Measurements from ENCODE around the gene RNF212. TPM values are rescaled to one million over a fixed set of nuclear protein-coding genes. Genes with fewer than 3 reads are reported as not detected.

Gene RNF212
- total and polyA plus RNA-seq, 2 experiments from 2014 or later: 17.0 to 20.6 TPM

DNA sequence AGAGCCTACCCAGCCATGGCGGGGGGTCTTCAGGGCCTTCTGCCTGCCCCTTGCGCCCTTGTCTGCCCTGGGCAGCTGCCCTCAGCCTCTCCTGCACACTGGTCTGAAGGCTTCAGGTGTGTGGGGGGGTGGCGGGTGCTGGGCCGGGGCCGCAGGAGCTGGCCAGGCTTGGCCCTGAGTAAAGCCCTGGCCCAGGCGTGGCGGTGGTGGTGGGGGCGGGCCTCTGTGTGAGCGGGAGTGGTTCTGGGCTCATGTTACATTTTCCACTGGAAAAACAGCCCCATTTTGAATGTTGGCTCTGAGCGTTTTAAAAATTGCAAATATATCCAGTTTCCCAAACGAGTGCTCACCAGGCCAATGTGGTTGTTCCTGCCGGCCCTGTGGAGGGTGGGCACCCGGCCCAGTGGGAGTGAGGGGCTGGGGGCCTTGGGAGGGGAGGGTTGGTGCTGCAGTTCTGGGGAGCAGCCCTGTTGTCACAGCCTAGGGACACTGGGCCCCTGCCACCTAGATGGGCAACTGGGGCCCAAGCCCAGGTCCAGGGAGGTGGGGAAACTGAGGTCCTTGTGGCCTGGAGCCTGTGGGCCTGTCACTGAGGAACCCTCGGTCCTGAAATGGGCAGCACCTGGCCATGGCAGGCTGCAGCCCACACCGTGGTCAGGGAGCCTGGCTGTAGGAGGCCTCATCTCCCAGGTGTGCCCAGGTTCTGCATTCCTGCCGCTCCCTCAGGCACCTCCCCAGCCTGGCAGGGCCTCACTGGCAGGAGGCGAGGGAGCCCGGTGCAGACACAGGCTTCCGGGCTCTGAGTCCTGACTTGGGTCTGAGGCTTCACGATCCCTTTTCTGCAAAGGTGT, 73.6 kb downstream of the RNF212 start:
- H3K27ac ChIP-seq (ENCODE audit: low read depth): no peak overlapping the region
- H3K4me3 ChIP-seq: no peak overlapping the region
- no peaks in the 10 kb centered on the region for H4K20me1 ChIP-seq (replicated peaks; ENCODE audit: insufficient read depth)
- H3K27me3 ChIP-seq (ENCODE audit: insufficient read depth): no peaks in the 10 kb centered on the region
- TF ChIP-seq ZNF331 (CRISPR knock-in tag; IDR thresholded peaks at IDR 0.05; ENCODE audit: low read depth) (no peak), NANOG (IDR thresholded peaks at IDR 0.05; ENCODE audit: borderline replicate concordance) (no peak), STAT1 (IDR thresholded peaks at IDR 0.05; ENCODE audit: unreplicated experiment) (no peak), ZNF114 (CRISPR knock-in tag; IDR thresholded peaks at IDR 0.05) (no peak), POLR2AphosphoS5 (IDR thresholded peaks at IDR 0.05; ENCODE audit: low read depth) (no peak), CREB1 (CRISPR knock-in tag; IDR thresholded peaks at IDR 0.05; ENCODE audit: low read depth) (no peak), EZH2 (IDR thresholded peaks at IDR 0.05; ENCODE audit: low read depth, unreplicated experiment) (no peak), JUNB (IDR thresholded peaks at IDR 0.05; ENCODE audit: unreplicated experiment) (no peak), EZH2phosphoT487 (IDR thresholded peaks at IDR 0.05; ENCODE audit: unreplicated experiment) (no peak)
- TF ChIP-seq, protein P1, sequence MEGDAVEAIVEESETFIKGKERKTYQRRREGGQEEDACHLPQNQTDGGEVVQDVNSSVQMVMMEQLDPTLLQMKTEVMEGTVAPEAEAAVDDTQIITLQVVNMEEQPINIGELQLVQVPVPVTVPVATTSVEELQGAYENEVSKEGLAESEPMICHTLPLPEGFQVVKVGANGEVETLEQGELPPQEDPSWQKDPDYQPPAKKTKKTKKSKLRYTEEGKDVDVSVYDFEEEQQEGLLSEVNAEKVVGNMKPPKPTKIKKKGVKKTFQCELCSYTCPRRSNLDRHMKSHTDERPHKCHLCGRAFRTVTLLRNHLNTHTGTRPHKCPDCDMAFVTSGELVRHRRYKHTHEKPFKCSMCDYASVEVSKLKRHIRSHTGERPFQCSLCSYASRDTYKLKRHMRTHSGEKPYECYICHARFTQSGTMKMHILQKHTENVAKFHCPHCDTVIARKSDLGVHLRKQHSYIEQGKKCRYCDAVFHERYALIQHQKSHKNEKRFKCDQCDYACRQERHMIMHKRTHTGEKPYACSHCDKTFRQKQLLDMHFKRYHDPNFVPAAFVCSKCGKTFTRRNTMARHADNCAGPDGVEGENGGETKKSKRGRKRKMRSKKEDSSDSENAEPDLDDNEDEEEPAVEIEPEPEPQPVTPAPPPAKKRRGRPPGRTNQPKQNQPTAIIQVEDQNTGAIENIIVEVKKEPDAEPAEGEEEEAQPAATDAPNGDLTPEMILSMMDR (conservative IDR thresholded peaks at IDR 0.05; ENCODE audit: low read depth in 2 of 2): no peak
- TF ChIP-seq, protein P2, sequence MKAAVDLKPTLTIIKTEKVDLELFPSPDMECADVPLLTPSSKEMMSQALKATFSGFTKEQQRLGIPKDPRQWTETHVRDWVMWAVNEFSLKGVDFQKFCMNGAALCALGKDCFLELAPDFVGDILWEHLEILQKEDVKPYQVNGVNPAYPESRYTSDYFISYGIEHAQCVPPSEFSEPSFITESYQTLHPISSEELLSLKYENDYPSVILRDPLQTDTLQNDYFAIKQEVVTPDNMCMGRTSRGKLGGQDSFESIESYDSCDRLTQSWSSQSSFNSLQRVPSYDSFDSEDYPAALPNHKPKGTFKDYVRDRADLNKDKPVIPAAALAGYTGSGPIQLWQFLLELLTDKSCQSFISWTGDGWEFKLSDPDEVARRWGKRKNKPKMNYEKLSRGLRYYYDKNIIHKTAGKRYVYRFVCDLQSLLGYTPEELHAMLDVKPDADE (IDR thresholded peaks at IDR 0.05): no peak
- TF ChIP-seq, protein P3, sequence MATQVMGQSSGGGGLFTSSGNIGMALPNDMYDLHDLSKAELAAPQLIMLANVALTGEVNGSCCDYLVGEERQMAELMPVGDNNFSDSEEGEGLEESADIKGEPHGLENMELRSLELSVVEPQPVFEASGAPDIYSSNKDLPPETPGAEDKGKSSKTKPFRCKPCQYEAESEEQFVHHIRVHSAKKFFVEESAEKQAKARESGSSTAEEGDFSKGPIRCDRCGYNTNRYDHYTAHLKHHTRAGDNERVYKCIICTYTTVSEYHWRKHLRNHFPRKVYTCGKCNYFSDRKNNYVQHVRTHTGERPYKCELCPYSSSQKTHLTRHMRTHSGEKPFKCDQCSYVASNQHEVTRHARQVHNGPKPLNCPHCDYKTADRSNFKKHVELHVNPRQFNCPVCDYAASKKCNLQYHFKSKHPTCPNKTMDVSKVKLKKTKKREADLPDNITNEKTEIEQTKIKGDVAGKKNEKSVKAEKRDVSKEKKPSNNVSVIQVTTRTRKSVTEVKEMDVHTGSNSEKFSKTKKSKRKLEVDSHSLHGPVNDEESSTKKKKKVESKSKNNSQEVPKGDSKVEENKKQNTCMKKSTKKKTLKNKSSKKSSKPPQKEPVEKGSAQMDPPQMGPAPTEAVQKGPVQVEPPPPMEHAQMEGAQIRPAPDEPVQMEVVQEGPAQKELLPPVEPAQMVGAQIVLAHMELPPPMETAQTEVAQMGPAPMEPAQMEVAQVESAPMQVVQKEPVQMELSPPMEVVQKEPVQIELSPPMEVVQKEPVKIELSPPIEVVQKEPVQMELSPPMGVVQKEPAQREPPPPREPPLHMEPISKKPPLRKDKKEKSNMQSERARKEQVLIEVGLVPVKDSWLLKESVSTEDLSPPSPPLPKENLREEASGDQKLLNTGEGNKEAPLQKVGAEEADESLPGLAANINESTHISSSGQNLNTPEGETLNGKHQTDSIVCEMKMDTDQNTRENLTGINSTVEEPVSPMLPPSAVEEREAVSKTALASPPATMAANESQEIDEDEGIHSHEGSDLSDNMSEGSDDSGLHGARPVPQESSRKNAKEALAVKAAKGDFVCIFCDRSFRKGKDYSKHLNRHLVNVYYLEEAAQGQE (IDR thresholded peaks at IDR 0.05; ENCODE audit: unreplicated experiment): no peak
- TF ChIP-seq, protein P4, sequence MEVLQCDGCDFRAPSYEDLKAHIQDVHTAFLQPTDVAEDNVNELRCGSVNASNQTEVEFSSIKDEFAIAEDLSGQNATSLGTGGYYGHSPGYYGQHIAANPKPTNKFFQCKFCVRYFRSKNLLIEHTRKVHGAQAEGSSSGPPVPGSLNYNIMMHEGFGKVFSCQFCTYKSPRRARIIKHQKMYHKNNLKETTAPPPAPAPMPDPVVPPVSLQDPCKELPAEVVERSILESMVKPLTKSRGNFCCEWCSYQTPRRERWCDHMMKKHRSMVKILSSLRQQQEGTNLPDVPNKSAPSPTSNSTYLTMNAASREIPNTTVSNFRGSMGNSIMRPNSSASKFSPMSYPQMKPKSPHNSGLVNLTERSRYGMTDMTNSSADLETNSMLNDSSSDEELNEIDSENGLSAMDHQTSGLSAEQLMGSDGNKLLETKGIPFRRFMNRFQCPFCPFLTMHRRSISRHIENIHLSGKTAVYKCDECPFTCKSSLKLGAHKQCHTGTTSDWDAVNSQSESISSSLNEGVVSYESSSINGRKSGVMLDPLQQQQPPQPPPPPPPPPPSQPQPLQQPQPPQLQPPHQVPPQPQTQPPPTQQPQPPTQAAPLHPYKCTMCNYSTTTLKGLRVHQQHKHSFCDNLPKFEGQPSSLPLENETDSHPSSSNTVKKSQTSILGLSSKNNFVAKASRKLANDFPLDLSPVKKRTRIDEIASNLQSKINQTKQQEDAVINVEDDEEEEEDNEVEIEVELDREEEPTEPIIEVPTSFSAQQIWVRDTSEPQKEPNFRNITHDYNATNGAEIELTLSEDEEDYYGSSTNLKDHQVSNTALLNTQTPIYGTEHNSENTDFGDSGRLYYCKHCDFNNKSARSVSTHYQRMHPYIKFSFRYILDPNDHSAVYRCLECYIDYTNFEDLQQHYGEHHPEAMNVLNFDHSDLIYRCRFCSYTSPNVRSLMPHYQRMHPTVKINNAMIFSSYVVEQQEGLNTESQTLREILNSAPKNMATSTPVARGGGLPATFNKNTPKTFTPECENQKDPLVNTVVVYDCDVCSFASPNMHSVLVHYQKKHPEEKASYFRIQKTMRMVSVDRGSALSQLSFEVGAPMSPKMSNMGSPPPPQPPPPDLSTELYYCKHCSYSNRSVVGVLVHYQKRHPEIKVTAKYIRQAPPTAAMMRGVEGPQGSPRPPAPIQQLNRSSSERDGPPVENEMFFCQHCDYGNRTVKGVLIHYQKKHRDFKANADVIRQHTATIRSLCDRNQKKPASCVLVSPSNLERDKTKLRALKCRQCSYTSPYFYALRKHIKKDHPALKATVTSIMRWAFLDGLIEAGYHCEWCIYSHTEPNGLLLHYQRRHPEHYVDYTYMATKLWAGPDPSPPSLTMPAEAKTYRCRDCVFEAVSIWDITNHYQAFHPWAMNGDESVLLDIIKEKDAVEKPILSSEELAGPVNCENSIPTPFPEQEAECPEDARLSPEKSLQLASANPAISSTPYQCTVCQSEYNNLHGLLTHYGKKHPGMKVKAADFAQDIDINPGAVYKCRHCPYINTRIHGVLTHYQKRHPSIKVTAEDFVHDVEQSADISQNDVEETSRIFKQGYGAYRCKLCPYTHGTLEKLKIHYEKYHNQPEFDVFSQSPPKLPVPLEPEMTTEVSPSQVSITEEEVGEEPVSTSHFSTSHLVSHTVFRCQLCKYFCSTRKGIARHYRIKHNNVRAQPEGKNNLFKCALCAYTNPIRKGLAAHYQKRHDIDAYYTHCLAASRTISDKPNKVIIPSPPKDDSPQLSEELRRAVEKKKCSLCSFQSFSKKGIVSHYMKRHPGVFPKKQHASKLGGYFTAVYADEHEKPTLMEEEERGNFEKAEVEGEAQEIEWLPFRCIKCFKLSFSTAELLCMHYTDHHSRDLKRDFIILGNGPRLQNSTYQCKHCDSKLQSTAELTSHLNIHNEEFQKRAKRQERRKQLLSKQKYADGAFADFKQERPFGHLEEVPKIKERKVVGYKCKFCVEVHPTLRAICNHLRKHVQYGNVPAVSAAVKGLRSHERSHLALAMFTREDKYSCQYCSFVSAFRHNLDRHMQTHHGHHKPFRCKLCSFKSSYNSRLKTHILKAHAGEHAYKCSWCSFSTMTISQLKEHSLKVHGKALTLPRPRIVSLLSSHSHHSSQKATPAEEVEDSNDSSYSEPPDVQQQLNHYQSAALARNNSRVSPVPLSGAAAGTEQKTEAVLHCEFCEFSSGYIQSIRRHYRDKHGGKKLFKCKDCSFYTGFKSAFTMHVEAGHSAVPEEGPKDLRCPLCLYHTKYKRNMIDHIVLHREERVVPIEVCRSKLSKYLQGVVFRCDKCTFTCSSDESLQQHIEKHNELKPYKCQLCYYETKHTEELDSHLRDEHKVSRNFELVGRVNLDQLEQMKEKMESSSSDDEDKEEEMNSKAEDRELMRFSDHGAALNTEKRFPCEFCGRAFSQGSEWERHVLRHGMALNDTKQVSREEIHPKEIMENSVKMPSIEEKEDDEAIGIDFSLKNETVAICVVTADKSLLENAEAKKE (CRISPR knock-in tag; IDR thresholded peaks at IDR 0.05): no peak
- H3F3A ChIP-seq (replicated peaks; ENCODE audit: low read depth): no peaks in the 10 kb centered on the region
- DNase-seq (ENCODE audit: low spot score): no peak
- Mint-ChIP-seq H3K4me3 (no peak overlapping the region), H3K9me3 (no peaks in the 10 kb centered on the region), H3K36me3 (ENCODE audit: low read depth) (no peaks in the 10 kb centered on the region), H3K27me3 (ENCODE audit: insufficient read depth, low read depth, poor library complexity) (peaks cover 10% of the 10 kb centered on the region), H3K27ac (no peak overlapping the region), H3K4me1 (peaks cover 13% of the 10 kb centered on the region)
- H3K4me1 ChIP-seq (ENCODE audit: insufficient read depth): no peaks in the 10 kb centered on the region
- no peaks in the 10 kb centered on the region for H3K36me3 ChIP-seq (ENCODE audit: insufficient read depth)
- no peaks in the 10 kb centered on the region for H3K9me2 ChIP-seq (ENCODE audit: insufficient read depth)
- ATAC-seq: peak; percentile 55
- no peak overlapping the region for H2AFZ ChIP-seq
- no peak overlapping the region for H3K4me2 ChIP-seq
- H3K79me2 ChIP-seq (replicated peaks; ENCODE audit: insufficient read depth): no peaks in the 10 kb centered on the region

All from GM23338 (cell line).